H9 (cell line): ENCODE results near the gene FCSK. TPM values are rescaled to one million over a fixed set of nuclear protein-coding genes. Genes with fewer than 3 reads are reported as not detected.

ENCODE experiments used
- DNase-seq: peaks from one replicate; pipeline ENCODE4 v3.0.0-alpha.2; 2017
- H2AFZ ChIP-seq: one replicate; pipeline ENCODE4 v1.6.1; 2013; ENCODE audit warnings: mild to moderate bottlenecking, low read length, control low read depth, moderate library complexity
- H2AK5ac ChIP-seq: 2 replicates; pipeline ENCODE4 v1.6.1; 2013; ENCODE audit warnings: low read length, control low read depth, mixed read lengths; ENCODE audit not compliant: insufficient read length
- H2BK120ac ChIP-seq: one replicate; pipeline ENCODE4 v1.6.1; 2013; ENCODE audit warnings: low read depth, mild to moderate bottlenecking, low read length, control low read depth, inconsistent platforms; ENCODE audit not compliant: poor library complexity, severe bottlenecking
- H2BK12ac ChIP-seq: 2 replicates; pipeline ENCODE4 v1.6.1; 2013; ENCODE audit warnings: low read length, control low read depth, mixed read lengths, low read depth; ENCODE audit not compliant: insufficient read length
- H2BK15ac ChIP-seq: 2 replicates; pipeline ENCODE4 v1.6.1; 2013; ENCODE audit warnings: low read depth, low read length, control low read depth
- H2BK20ac ChIP-seq: one replicate; pipeline ENCODE4 v1.6.1; 2013; ENCODE audit warnings: low read depth, mild to moderate bottlenecking, low read length, control low read depth, inconsistent platforms; ENCODE audit not compliant: poor library complexity, severe bottlenecking
- H2BK5ac ChIP-seq: 2 replicates; pipeline ENCODE4 v1.6.1; 2013; ENCODE audit warnings: low read length, control low read depth, mixed read lengths; ENCODE audit not compliant: insufficient read length
- H3K14ac ChIP-seq: 2 replicates; pipeline ENCODE4 v1.6.1; 2013; ENCODE audit warnings: low read length, control low read depth; ENCODE audit not compliant: insufficient read depth
- H3K18ac ChIP-seq: 2 replicates; pipeline ENCODE4 v1.6.1; 2013; ENCODE audit warnings: low read depth, mild to moderate bottlenecking, mixed read lengths, low read length, control low read depth; ENCODE audit not compliant: insufficient read length
- H3K23ac ChIP-seq: 2 replicates; pipeline ENCODE4 v1.6.1; 2013; ENCODE audit warnings: low read length, control low read depth, mixed read lengths, low read depth; ENCODE audit not compliant: insufficient read length
- H3K23me2 ChIP-seq: 2 replicates; pipeline ENCODE4 v1.6.1; 2013; ENCODE audit warnings: low read depth, mild to moderate bottlenecking, mixed read lengths, low read length, control low read depth; ENCODE audit not compliant: insufficient read length, poor library complexity, severe bottlenecking
- H3K27ac ChIP-seq: 2 replicates; pipeline ENCODE4 v1.5.1; 2013; ENCODE audit warnings: low read length, control low read depth, mixed read lengths, low read depth; ENCODE audit not compliant: insufficient read length
- H3K27me3 ChIP-seq: 2 replicates; pipeline ENCODE4 v1.6.1; 2013; ENCODE audit warnings: low read length, control low read depth, inconsistent platforms; ENCODE audit not compliant: insufficient read depth
- H3K4ac ChIP-seq: 2 replicates; pipeline ENCODE4 v1.6.1; 2013; ENCODE audit warnings: low read depth, mild to moderate bottlenecking, control low read depth, inconsistent platforms, low read length, moderate library complexity
- H3K4me1 ChIP-seq: 2 replicates; pipeline ENCODE4 v1.6.1; 2013; ENCODE audit warnings: low read length, control low read depth, inconsistent platforms; ENCODE audit not compliant: insufficient read depth
- H3K4me2 ChIP-seq: 2 replicates; pipeline ENCODE4 v1.6.1; 2013; ENCODE audit warnings: low read length, control low read depth, mixed read lengths; ENCODE audit not compliant: insufficient read length, insufficient read depth
- H3K56ac ChIP-seq: 2 replicates; pipeline ENCODE4 v1.6.1; 2013; ENCODE audit warnings: low read depth, mild to moderate bottlenecking, mixed read lengths, low read length, control low read depth; ENCODE audit not compliant: insufficient read length
- H3K79me1 ChIP-seq: 2 replicates; pipeline ENCODE4 v1.6.1; 2013; ENCODE audit warnings: low read depth, mild to moderate bottlenecking, moderate library complexity, low read length, control low read depth, inconsistent platforms; ENCODE audit not compliant: insufficient read depth, poor library complexity, severe bottlenecking
- H3K79me2 ChIP-seq: 2 replicates; pipeline ENCODE4 v1.6.1; 2013; ENCODE audit warnings: low read length, control low read depth, inconsistent platforms; ENCODE audit not compliant: insufficient read depth
- H3K9ac ChIP-seq: 2 replicates; pipeline ENCODE4 v1.6.1; 2013; ENCODE audit warnings: low read length, control low read depth, mixed read lengths; ENCODE audit not compliant: insufficient read length; ENCODE audit errors: extremely low read depth
- H3K9me3 ChIP-seq: one replicate; pipeline ENCODE4 v1.6.1; 2013; ENCODE audit warnings: low read depth, low read length, inconsistent platforms; ENCODE audit not compliant: control insufficient read depth
- H3T11ph ChIP-seq: one replicate; pipeline ENCODE4 v1.6.1; 2013; ENCODE audit warnings: mild to moderate bottlenecking, low read length, control low read depth, inconsistent platforms
- H4K20me1 ChIP-seq: one replicate; pipeline ENCODE4 v1.6.1; 2013; ENCODE audit not compliant: control insufficient read depth, insufficient read length, insufficient read depth
- H4K5ac ChIP-seq: 2 replicates; pipeline ENCODE4 v1.6.1; 2013; ENCODE audit warnings: low read depth, mild to moderate bottlenecking, mixed read lengths, low read length, control low read depth; ENCODE audit not compliant: insufficient read length
- H4K8ac ChIP-seq: replicated peaks from 2 replicates; pipeline ENCODE4 v1.6.1; 2013; ENCODE audit warnings: low read length, control low read depth, mixed read lengths, low read depth; ENCODE audit not compliant: insufficient read length
- H4K91ac ChIP-seq: 2 replicates; pipeline ENCODE4 v1.6.1; 2013; ENCODE audit warnings: low read depth, mild to moderate bottlenecking, moderate library complexity, mixed read lengths, low read length, control low read depth; ENCODE audit not compliant: insufficient read length
- H3K27ac Mint-ChIP-seq, 3 experiments: 2 replicates in 2 of 3; 3 replicates in 1 of 3; pipeline ENCODE4 v1.8.0; 2020 to 2021; ENCODE audit warnings: mixed read lengths in 3 of 3, mild to moderate bottlenecking in 1 of 3, moderate library complexity in 1 of 3
- H3K27me3 Mint-ChIP-seq: 2 replicates; pipeline ENCODE4 v1.8.0; 2021; ENCODE audit warnings: low read depth, mild to moderate bottlenecking, moderate library complexity, mixed read lengths
- H3K36me3 Mint-ChIP-seq, 3 experiments: 2 replicates in 2 of 3; 3 replicates in 1 of 3; pipeline ENCODE4 v1.8.0; 2020 to 2021; ENCODE audit warnings: low read depth in 3 of 3, mixed read lengths in 3 of 3; ENCODE audit not compliant: insufficient read depth in 1 of 3
- H3K4me1 Mint-ChIP-seq, 2 experiments: 2 replicates each; pipeline ENCODE4 v1.8.0; 2020; ENCODE audit warnings: mixed read lengths in 2 of 2
- H3K4me3 Mint-ChIP-seq, 2 experiments: 2 replicates in 1 of 2; 3 replicates in 1 of 2; pipeline ENCODE4 v1.8.0; 2020 to 2021; ENCODE audit warnings: mild to moderate bottlenecking in 2 of 2, mixed read lengths in 2 of 2, moderate library complexity in 1 of 2
- H3K9me3 Mint-ChIP-seq, 2 experiments: 2 replicates in 1 of 2; 3 replicates in 1 of 2; pipeline ENCODE4 v1.8.0; 2020; ENCODE audit warnings: mild to moderate bottlenecking in 2 of 2, mixed read lengths in 2 of 2, moderate library complexity in 1 of 2
- WGBS: extraction: QIAGEN DNeasy Blood & Tissue Kit; methylation state at CpG from one replicate; pipeline ENCODE4 v1.1.7; 2013; ENCODE audit warnings: missing lambda C conversion rate, low lambda C conversion rate, mixed read lengths; ENCODE audit not compliant: insufficient read length; ENCODE audit errors: extremely low coverage; 5-methylcytosine and 5-hydroxymethylcytosine counted together
- total RNA-seq: library from RNA; stranded (reverse); gene quantifications from 2 replicates; pipeline ENCODE4 v1.2.1, GENCODE V29; 2021
- TF ChIP-seq, protein P1 (sequence below): fragments of 200-600 bp; sonication (generic); conservative IDR thresholded peaks from 3 replicates; pipeline ENCODE4 v1.8.0; 2021; ENCODE audit warnings: antibody characterized with exemption, mild to moderate bottlenecking

FCSK gene
- total RNA-seq, 1 experiment from 2014 or later: 6.5 TPM

DNA sequence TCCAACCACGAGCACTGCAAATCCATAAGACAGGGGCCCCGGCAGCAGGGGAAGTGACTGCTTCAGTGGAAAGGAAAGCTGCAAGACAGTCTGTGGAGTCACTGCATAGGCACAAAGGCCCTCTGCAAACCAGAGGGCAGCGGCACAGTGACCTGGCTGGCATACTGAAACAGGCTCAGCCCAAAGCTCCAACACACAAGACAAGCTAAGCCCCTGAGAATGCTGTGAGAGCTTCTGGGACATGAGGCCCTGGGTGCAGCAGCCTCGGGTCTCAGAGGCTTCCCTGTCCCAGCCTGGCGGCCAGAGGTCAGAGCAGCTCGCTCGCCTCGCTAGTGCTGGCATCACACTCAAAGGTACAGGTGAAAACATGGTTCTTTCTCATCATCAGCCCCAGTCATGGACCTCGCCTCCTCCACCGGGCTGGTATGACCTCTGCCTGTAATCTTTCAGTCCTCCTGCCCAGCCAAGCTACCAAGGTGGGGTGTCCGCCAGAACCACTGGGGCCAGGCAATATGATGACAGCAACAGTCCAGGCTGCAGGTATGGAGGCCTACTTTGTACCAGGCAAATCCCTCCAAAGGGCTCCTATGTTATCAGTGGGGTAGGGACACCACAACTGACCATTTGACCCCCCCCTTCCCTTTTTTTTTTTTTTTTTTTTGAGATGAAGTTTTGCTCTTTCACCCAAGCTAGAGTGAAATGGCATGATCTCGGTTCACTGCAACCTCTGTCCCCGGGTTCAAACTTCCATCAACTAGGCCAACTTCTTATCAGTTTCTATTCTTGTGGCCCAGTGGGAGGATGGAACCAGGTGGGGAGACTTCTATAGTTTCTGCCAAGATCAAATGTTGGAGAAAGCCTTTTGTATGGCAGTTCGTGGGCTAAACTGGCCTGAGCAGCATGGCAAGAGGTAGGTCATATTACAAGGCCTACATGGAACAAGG is 34.7 kb upstream of the FCSK start:
- Mint-ChIP-seq H3K27me3 (no peaks in the 10 kb centered on the region), H3K36me3 (peaks cover 0 to 15% (median 0%) of the 10 kb centered on the region in 3 experiments; a peak in 4 of 7 replicates), H3K4me1 (peaks cover 61 to 66% of the 10 kb centered on the region in 2 experiments), H3K9me3 (no peaks in the 10 kb centered on the region), H3K27ac (peak overlapping the region; percentile 67 to 90 (median 76); a peak in 4 of 7 replicates), H3K4me3 (peak overlapping the region in 1 of 2 experiments; percentile 20; a peak in 1 of 5 replicates)
- Histone ChIP-seq H4K20me1 (no peaks in the 10 kb centered on the region), H2AK5ac (no peak overlapping the region), H4K8ac (no peak overlapping the region), H2AFZ (no peak overlapping the region), H3K23ac (no peak overlapping the region), H3K14ac (no peak overlapping the region), H3K56ac (no peak overlapping the region), H3T11ph (no peak overlapping the region), H2BK120ac (no peak overlapping the region), H4K5ac (no peak overlapping the region), H3K23me2 (no peaks in the 10 kb centered on the region), H3K79me2 (no peaks in the 10 kb centered on the region; the same call in 1 of the 2 replicates), H2BK5ac (no peak overlapping the region), H3K79me1 (peaks cover 2% of the 10 kb centered on the region), H3K9me3 (no peaks in the 10 kb centered on the region), H2BK12ac (no peak overlapping the region), H3K4me2 (no peak overlapping the region), H3K4me1 (peaks cover 21% of the 10 kb centered on the region; the same call in 1 of the 2 replicates), H3K27me3 (no peaks in the 10 kb centered on the region), H3K4ac (no peak overlapping the region), H4K91ac (no peak overlapping the region), H3K27ac (no peak overlapping the region), H2BK15ac (no peak overlapping the region), H3K18ac (no peak overlapping the region), H2BK20ac (no peak overlapping the region), H3K9ac (no peak overlapping the region)
- no CpG with 5 or more reads among the region's 14 CpGs for WGBS
- DNase-seq: no peak
- TF ChIP-seq, protein P1, sequence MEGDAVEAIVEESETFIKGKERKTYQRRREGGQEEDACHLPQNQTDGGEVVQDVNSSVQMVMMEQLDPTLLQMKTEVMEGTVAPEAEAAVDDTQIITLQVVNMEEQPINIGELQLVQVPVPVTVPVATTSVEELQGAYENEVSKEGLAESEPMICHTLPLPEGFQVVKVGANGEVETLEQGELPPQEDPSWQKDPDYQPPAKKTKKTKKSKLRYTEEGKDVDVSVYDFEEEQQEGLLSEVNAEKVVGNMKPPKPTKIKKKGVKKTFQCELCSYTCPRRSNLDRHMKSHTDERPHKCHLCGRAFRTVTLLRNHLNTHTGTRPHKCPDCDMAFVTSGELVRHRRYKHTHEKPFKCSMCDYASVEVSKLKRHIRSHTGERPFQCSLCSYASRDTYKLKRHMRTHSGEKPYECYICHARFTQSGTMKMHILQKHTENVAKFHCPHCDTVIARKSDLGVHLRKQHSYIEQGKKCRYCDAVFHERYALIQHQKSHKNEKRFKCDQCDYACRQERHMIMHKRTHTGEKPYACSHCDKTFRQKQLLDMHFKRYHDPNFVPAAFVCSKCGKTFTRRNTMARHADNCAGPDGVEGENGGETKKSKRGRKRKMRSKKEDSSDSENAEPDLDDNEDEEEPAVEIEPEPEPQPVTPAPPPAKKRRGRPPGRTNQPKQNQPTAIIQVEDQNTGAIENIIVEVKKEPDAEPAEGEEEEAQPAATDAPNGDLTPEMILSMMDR: no peak
